Measurements from ENCODE around the gene KLK12.

KLK12 gene

GRCh38 chr19:50981587-50982146 is 53.1 kb downstream of the KLK12 start:
- DNase-seq: no peak

DNA sequence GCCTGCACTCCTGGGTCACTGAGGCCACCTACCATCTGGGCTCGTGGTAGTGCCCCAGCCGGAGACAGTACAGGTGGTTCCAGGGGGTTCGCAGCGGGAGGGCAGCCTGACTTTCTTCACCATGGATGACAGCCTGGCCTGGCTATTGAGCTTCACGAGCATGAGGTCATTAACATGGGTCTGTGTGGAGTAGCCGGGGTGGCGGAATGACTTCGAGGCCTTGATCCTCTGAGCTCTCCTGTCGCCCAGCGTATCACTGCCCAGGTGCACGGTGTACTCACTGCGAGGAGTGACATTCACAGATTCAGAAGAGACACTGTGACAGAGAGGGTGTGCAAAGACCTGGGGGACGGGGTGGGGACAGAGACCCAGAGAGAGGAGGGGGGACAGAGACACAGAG is 54.6 kb downstream of the KLK12 start:
- DNase-seq: no peak

DNA sequence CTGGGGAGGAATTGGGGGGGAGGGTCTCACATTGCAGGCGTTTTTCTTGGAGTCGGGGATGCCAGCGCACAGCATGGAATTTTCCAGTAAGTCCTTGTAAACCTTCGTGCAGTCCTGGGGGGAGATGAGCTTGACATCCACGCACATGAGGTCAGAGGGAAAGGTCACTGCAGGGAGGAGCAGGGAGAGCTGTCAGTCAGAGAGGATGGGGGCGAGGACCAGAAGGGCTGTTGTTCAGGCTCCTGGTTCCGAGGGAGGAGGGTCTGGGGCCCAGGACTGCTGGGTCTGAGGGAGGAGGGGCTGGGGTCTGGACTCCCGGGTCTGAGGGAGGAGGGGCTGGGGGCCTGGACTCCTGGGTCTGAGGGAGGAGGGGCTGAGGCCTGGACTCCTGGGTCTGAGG is 55.0 kb downstream of the KLK12 start:
- no peak for DNase-seq
